ENCODE data around the gene UBTD1.

DNA sequence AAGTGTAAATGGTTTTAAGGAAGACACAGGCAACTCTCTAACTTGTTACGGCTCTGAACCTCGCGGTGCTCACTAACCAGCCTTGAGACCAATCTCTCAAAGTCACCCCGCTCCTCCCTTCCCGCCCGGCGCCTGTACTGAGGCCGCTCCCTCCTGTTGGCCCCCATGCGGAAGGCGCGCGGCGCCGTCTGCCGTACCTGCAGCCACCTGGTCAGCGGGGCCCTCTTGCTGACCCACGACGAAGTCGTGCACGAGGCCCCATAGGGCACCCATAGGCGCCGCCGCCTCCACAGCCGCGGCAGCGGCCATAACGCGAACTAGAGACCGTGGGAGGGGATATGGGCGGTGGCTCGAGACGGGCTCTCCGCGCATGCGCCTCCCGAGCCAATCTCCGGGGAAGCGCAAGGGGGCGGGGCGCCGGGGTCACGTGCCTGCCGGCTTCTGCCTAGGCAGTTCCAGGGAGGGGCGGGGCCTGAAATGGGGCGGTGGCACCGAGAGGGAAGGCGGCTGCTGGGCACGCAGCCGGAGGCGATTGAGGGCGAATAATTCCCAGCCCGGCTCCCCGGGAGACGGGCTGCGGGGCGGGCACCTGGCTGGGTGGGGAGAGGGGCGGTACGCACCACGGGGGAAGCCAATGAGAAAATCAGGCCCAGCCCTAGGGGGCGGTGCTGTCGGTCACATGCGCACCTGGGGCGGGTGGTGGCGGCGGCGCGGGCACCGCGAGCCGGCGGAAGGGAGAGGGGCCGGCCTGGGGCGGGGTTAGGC is 466 bp upstream of the UBTD1 start, which contains the start of gene MMS19:
- TF ChIP-seq TAF1 (IDR thresholded peaks at IDR 0.05; ENCODE audit: low read depth) = peak; percentile 85
- TF ChIP-seq CTCF (IDR thresholded peaks at IDR 0.05; ENCODE audit: poor library complexity, severe bottlenecking) = no peak
- TF ChIP-seq POLR2AphosphoS5 (IDR thresholded peaks at IDR 0.05) = peak; percentile 81
- no peak for TF ChIP-seq EZH2 (IDR thresholded peaks at IDR 0.05; ENCODE audit: borderline replicate concordance, insufficient read depth, low read length, poor library complexity, severe bottlenecking)
- TF ChIP-seq RAD21 (conservative IDR thresholded peaks at IDR 0.05) = no peak
- TF ChIP-seq MXI1 (conservative IDR thresholded peaks at IDR 0.05; ENCODE audit: poor library complexity, severe bottlenecking) = peak; percentile 82
- no peak for TF ChIP-seq SMC3 (conservative IDR thresholded peaks at IDR 0.05; ENCODE audit: poor library complexity)
- TF ChIP-seq, protein P1, sequence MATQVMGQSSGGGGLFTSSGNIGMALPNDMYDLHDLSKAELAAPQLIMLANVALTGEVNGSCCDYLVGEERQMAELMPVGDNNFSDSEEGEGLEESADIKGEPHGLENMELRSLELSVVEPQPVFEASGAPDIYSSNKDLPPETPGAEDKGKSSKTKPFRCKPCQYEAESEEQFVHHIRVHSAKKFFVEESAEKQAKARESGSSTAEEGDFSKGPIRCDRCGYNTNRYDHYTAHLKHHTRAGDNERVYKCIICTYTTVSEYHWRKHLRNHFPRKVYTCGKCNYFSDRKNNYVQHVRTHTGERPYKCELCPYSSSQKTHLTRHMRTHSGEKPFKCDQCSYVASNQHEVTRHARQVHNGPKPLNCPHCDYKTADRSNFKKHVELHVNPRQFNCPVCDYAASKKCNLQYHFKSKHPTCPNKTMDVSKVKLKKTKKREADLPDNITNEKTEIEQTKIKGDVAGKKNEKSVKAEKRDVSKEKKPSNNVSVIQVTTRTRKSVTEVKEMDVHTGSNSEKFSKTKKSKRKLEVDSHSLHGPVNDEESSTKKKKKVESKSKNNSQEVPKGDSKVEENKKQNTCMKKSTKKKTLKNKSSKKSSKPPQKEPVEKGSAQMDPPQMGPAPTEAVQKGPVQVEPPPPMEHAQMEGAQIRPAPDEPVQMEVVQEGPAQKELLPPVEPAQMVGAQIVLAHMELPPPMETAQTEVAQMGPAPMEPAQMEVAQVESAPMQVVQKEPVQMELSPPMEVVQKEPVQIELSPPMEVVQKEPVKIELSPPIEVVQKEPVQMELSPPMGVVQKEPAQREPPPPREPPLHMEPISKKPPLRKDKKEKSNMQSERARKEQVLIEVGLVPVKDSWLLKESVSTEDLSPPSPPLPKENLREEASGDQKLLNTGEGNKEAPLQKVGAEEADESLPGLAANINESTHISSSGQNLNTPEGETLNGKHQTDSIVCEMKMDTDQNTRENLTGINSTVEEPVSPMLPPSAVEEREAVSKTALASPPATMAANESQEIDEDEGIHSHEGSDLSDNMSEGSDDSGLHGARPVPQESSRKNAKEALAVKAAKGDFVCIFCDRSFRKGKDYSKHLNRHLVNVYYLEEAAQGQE (IDR thresholded peaks at IDR 0.05; ENCODE audit: borderline replicate concordance) = peak; percentile 84
- no peak for TF ChIP-seq EP300 (conservative IDR thresholded peaks at IDR 0.05; ENCODE audit: poor library complexity, severe bottlenecking)

All from neural cell (in vitro differentiated cells).